Fibroblast of lung (primary cell): ENCODE measurements around the gene CAMTA1. TPM values are rescaled to one million over a fixed set of nuclear protein-coding genes. Genes with fewer than 3 reads are reported as not detected.

Source experiments
- DNase-seq, 2 donors: peaks; one replicate each; pipeline versions ENCODE4 v3.0.0 to v3.0.0-alpha.2; 2010; ENCODE audit warnings: low read depth in 2 of 2
- H2AFZ ChIP-seq: 2 replicates; pipeline ENCODE4 v1.5.1; 2012; ENCODE audit warnings: low read length, control low read depth, inconsistent platforms
- H3K27ac ChIP-seq: 2 replicates; pipeline ENCODE4 v1.5.1; 2011; ENCODE audit warnings: low read length, control low read depth; ENCODE audit not compliant: insufficient read depth
- H3K27me3 ChIP-seq: 2 replicates; pipeline ENCODE4 v1.5.1; 2011; ENCODE audit warnings: mild to moderate bottlenecking, low read length; ENCODE audit not compliant: control insufficient read depth, insufficient read depth
- H3K36me3 ChIP-seq: 2 replicates; pipeline ENCODE4 v1.5.1; 2011; ENCODE audit warnings: low read length; ENCODE audit not compliant: control insufficient read depth, insufficient read depth
- H3K4me1 ChIP-seq: 2 replicates; pipeline ENCODE4 v1.5.1; 2011; ENCODE audit warnings: low read length; ENCODE audit not compliant: control insufficient read depth, insufficient read depth; ENCODE audit errors: extremely low read depth
- H3K4me2 ChIP-seq: 2 replicates; pipeline ENCODE4 v1.5.1; 2011; ENCODE audit warnings: low read length, control low read depth; ENCODE audit not compliant: insufficient read depth; ENCODE audit errors: extremely low read depth
- H3K4me3 ChIP-seq, 4 experiments: fragments of 200-600 bp in 1 of 4; sonication (generic) in 1 of 4; replicated peaks in 1 of 4; 2 replicates each; pipeline ENCODE4 v1.5.1; 2011 to 2016; ENCODE audit warnings: low read length in 4 of 4, low read depth in 3 of 4, mild to moderate bottlenecking in 3 of 4, control low read depth in 2 of 4, inconsistent platforms in 1 of 4, mixed read lengths in 1 of 4; ENCODE audit not compliant: insufficient read depth in 1 of 4; ENCODE audit errors: control extremely low read depth in 1 of 4
- H3K79me2 ChIP-seq: 2 replicates; pipeline ENCODE4 v1.5.1; 2012; ENCODE audit warnings: mild to moderate bottlenecking, low read length, inconsistent platforms; ENCODE audit not compliant: control insufficient read depth, insufficient read depth
- H3K9ac ChIP-seq: 2 replicates; pipeline ENCODE4 v1.5.1; 2011; ENCODE audit warnings: mild to moderate bottlenecking, low read length, control low read depth; ENCODE audit not compliant: insufficient read depth
- H3K9me3 ChIP-seq: 2 replicates; pipeline ENCODE4 v1.5.1; 2012; ENCODE audit warnings: low read depth, low read length; ENCODE audit not compliant: control insufficient read depth, insufficient read depth
- H4K20me1 ChIP-seq: 2 replicates; pipeline ENCODE4 v1.5.1; 2011; ENCODE audit warnings: low read length; ENCODE audit not compliant: control insufficient read depth, insufficient read depth; ENCODE audit errors: extremely low read depth
- EZH2 ChIP-seq: IDR thresholded peaks from 2 replicates; pipeline ENCODE4 v1.5.1; 2012; ENCODE audit warnings: low read length, control low read depth, mild to moderate bottlenecking; ENCODE audit errors: missing control alignments
- polyA plus RNA-seq, 2 donors: library from polyadenylated mRNA; depleted of rRNA in 1 of 2; stranded (reverse) in 1 of 2; unstranded in 1 of 2; fragments of >200 nt; gene quantifications; 2 replicates each; pipeline ENCODE4 v1.2.1, GENCODE V29; 2011 to 2012; ENCODE audit warnings: missing spikeins in 1 of 2
- total RNA-seq: library from RNA; depleted of rRNA; stranded (reverse); fragments of >200 nt; gene quantifications from 2 replicates; pipeline ENCODE4 v1.2.1, GENCODE V29; 2014
- TF ChIP-seq, protein P1 (sequence below), 2 donors: IDR thresholded peaks in 1 of 2; conservative IDR thresholded peaks in 1 of 2; 1 replicate in 1 of 2; 2 replicates in 1 of 2; pipeline ENCODE4 v1.5.1; 2011 to 2012; ENCODE audit warnings: low read length in 2 of 2, control low read depth in 1 of 2, inconsistent platforms in 1 of 2, low read depth in 1 of 2, mild to moderate bottlenecking in 1 of 2

The CAMTA1 gene
- total and polyA plus RNA-seq, 2 donors (not counting 1 experiment from before 2014, with no cell fraction given): 47.6 to 86.0 TPM

DNA sequence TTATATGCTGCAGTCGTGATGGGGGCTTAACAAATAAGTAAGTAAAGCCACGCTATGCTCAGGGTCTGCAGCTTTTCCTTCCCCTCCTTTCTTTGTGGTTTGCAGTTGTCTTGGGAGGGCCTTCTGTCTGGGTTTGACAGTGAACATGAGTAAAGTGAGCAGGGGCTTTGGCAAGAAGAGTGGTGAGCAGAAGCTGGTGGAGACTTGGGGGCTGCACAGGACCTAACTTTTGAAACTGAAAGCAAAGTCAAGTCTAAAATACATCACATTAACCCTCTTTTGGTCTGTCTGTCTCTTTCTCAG is 617.2 kb downstream of the CAMTA1 start:
- Histone ChIP-seq H3K4me1 (peaks cover 8% of the 10 kb centered on the region), H3K9ac (no peak overlapping the region)
- DNase-seq: no peak

DNA sequence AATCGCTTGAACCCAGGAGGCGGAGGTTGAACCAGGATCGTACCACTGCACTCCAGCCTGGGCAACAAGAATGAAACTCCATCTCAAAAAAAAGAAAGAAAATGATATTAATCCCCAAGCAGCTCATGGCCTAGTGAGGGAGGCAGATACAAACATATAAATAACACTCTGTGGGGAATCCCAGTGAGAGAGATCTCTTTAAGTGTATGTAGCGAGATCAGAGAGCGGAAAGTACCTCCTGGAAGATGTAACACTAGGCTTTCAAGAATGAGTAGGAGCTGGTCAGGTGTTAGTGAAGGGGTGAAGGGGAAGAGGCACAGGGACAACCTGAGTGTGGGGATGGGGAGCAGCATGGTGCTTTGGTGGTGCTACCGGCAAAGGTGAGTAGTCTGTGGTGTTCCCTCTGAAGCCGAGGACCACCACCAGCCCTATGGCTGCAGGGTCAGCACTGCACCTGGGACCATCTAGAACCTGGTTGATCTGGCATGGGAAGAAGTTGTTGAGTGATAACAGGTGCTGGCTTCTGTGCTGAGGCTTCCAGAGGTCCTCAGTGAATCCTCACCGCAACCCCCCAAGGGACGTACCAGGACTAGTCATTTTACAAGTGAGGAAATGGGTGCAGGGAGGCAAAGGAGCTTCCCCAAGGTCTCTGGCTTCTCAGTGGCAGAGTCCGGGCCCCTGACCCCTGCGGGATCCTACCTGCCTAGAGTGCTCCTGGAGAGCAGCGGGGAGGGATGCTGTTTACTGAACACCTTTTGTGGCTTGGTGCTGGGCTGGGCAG is 618.2 kb downstream of the CAMTA1 start:
- Histone ChIP-seq H4K20me1 (no peaks in the 10 kb centered on the region), H3K27me3 (no peaks in the 10 kb centered on the region), H3K9me3 (no peaks in the 10 kb centered on the region), H3K4me3 (no peak overlapping the region), H2AFZ (no peak overlapping the region), H3K9ac (no peak overlapping the region), H3K4me1 (peaks cover 8% of the 10 kb centered on the region), H3K79me2 (no peaks in the 10 kb centered on the region), H3K36me3 (no peaks in the 10 kb centered on the region), H3K4me2 (no peak overlapping the region), H3K27ac (no peak overlapping the region)
- DNase-seq: no peak
- no peak for TF ChIP-seq EZH2
- TF ChIP-seq, protein P1, sequence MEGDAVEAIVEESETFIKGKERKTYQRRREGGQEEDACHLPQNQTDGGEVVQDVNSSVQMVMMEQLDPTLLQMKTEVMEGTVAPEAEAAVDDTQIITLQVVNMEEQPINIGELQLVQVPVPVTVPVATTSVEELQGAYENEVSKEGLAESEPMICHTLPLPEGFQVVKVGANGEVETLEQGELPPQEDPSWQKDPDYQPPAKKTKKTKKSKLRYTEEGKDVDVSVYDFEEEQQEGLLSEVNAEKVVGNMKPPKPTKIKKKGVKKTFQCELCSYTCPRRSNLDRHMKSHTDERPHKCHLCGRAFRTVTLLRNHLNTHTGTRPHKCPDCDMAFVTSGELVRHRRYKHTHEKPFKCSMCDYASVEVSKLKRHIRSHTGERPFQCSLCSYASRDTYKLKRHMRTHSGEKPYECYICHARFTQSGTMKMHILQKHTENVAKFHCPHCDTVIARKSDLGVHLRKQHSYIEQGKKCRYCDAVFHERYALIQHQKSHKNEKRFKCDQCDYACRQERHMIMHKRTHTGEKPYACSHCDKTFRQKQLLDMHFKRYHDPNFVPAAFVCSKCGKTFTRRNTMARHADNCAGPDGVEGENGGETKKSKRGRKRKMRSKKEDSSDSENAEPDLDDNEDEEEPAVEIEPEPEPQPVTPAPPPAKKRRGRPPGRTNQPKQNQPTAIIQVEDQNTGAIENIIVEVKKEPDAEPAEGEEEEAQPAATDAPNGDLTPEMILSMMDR (conservative IDR thresholded peaks at IDR 0.05 in 1 of 2, IDR thresholded peaks at IDR 0.05 in 1 of 2; ENCODE audit: low read depth in 1 of 2, low read length in 2 of 2): no peak

More for the DNA sequence above, 617.2 kb downstream of the CAMTA1 start:
- Histone ChIP-seq H4K20me1 (no peaks in the 10 kb centered on the region), H2AFZ (no peak overlapping the region), H3K79me2 (no peaks in the 10 kb centered on the region), H3K4me2 (no peak overlapping the region), H3K36me3 (no peaks in the 10 kb centered on the region), H3K27me3 (no peaks in the 10 kb centered on the region), H3K9me3 (no peaks in the 10 kb centered on the region), H3K4me3 (no peak overlapping the region), H3K27ac (peak overlapping the region; percentile 81)
- TF ChIP-seq, protein P1 (conservative IDR thresholded peaks at IDR 0.05 in 1 of 2, IDR thresholded peaks at IDR 0.05 in 1 of 2; ENCODE audit: low read depth in 1 of 2, low read length in 2 of 2): no peak
- no peak for TF ChIP-seq EZH2

DNA sequence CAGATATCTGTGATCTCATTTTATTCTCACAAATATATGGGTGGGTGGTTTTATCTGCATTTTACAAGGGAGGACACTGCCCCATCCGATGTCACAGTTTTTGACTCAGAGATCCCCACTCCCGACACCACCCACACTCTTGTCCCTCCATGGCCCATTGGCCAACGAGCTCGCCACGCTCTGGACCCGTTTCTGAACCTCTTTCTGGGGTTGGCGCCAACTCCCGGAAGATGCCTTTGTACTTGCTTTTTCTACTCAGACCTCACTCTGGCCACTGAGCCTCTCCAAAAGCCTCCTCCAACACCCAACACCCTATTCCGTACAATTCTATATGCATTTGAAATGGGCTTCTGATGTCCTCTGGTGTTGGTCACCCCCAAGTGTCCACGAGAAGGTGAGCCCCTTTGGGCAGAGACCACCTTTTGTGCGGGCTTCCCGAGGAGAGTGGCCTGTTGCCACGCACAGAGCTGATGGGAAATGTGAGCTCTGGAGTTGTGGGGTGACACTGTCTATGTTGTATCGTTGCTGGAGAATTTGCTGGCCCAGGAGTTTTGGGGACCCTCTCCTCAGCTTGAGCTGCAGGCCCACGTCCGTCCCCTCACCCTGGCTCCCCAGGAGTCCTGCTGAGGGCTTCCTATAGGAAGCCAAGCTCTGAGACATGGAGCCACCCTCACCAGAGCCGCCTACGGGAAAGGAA is 618.9 kb downstream of the CAMTA1 start:
- Histone ChIP-seq H3K27ac (no peak overlapping the region), H3K9me3 (no peaks in the 10 kb centered on the region), H3K36me3 (no peaks in the 10 kb centered on the region), H3K9ac (no peak overlapping the region), H3K4me2 (no peak overlapping the region), H3K79me2 (no peaks in the 10 kb centered on the region), H4K20me1 (no peaks in the 10 kb centered on the region), H3K27me3 (no peaks in the 10 kb centered on the region), H3K4me1 (peaks cover 8% of the 10 kb centered on the region), H2AFZ (no peak overlapping the region), H3K4me3 (no peak overlapping the region)
- no peak for DNase-seq
- TF ChIP-seq, protein P1 (conservative IDR thresholded peaks at IDR 0.05 in 1 of 2, IDR thresholded peaks at IDR 0.05 in 1 of 2; ENCODE audit: low read depth in 1 of 2, low read length in 2 of 2): no peak
- no peak for TF ChIP-seq EZH2
